HepG2 (cell line): ENCODE data around the gene DDX54. TPM values are rescaled to one million over a fixed set of nuclear protein-coding genes. Genes with fewer than 3 reads are reported as not detected.
A peak's percentile ranks its signal among the peaks of the same experiment; 100 is the strongest.

Experiments
- FOXK1 ChIP-seq: sonication (generic); formaldehyde crosslinking; IDR thresholded peaks from 2 replicates; pipeline ENCODE4 v1.4.0; 2020; ENCODE audit warnings: low read depth, missing genetic modification reagents, borderline replicate concordance
- FOXK2 ChIP-seq: fragments of 450-650 bp; IDR thresholded peaks from 2 replicates; pipeline ENCODE4 v1.6.1; 2016
- GLMP ChIP-seq: sonication (generic); formaldehyde crosslinking; IDR thresholded peaks from 2 replicates; pipeline ENCODE4 v1.9.0; 2021; ENCODE audit warnings: missing genetic modification reagents, mild to moderate bottlenecking, borderline replicate concordance
- IRX3 ChIP-seq: sonication (generic); formaldehyde crosslinking; IDR thresholded peaks from 2 replicates; pipeline ENCODE4 v1.8.1; 2023; ENCODE audit warnings: mild to moderate bottlenecking, low read depth, missing genetic modification reagents, borderline replicate concordance
- KLF6 ChIP-seq: IDR thresholded peaks from 2 replicates; pipeline ENCODE4 v1.8.0; 2016; ENCODE audit warnings: missing biosample characterization, missing genetic modification reagents
- MTF2 ChIP-seq: sonication (generic); formaldehyde crosslinking; IDR thresholded peaks from 2 replicates; pipeline ENCODE4 v1.5.0; 2020; ENCODE audit warnings: missing genetic modification reagents, borderline replicate concordance
- NR3C1 ChIP-seq: sonication (generic); formaldehyde crosslinking; IDR thresholded peaks from 2 replicates; pipeline ENCODE4 v1.4.0; 2020; ENCODE audit warnings: missing genetic modification reagents
- PBX2 ChIP-seq: IDR thresholded peaks from 2 replicates; pipeline ENCODE4 v1.6.1; 2016; ENCODE audit warnings: control low read depth
- RERE ChIP-seq: IDR thresholded peaks from 2 replicates; pipeline ENCODE4 v1.6.1; 2016; ENCODE audit warnings: low read depth, missing genetic modification reagents, missing compliant biosample characterization
- RNF2 ChIP-seq: fragments of 450-650 bp; conservative IDR thresholded peaks from 2 replicates; pipeline ENCODE4 v1.6.1; 2016; ENCODE audit warnings: low read depth
- SIN3B ChIP-seq: fragments of 150-350 bp; IDR thresholded peaks from 2 replicates; pipeline ENCODE4 v1.6.1; 2014; ENCODE audit warnings: low read length
- SNAPC2 ChIP-seq: sonication (generic); formaldehyde crosslinking; IDR thresholded peaks from 2 replicates; pipeline ENCODE4 v1.8.1; 2022; ENCODE audit warnings: mild to moderate bottlenecking, missing genetic modification reagents
- SNRNP70 ChIP-seq: fragments of 200-400 bp; formaldehyde crosslinking; IDR thresholded peaks from 2 replicates; pipeline ENCODE4 v1.6.1; 2017; ENCODE audit warnings: mild to moderate bottlenecking, low read depth, low read length, moderate library complexity
- ZBTB7A ChIP-seq: sonication (generic); formaldehyde crosslinking; IDR thresholded peaks from 2 replicates; pipeline ENCODE4 v1.8.0; 2022; ENCODE audit warnings: mild to moderate bottlenecking, missing genetic modification reagents
- ZC3H4 ChIP-seq: sonication (generic); formaldehyde crosslinking; IDR thresholded peaks from 2 replicates; pipeline ENCODE4 v1.4.0; 2020; ENCODE audit warnings: missing genetic modification reagents, borderline replicate concordance
- ZNF230 ChIP-seq: sonication (generic); formaldehyde crosslinking; IDR thresholded peaks from 2 replicates; pipeline ENCODE4 v1.4.0; 2020; ENCODE audit warnings: mild to moderate bottlenecking, missing genetic modification reagents
- ZNF256 ChIP-seq: sonication (generic); formaldehyde crosslinking; conservative IDR thresholded peaks from 2 replicates; pipeline ENCODE4 v1.4.0; 2020; ENCODE audit warnings: missing genetic modification reagents
- ZNF326 ChIP-seq: sonication (generic); formaldehyde crosslinking; IDR thresholded peaks from 2 replicates; pipeline ENCODE4 v1.4.0; 2020; ENCODE audit warnings: missing genetic modification reagents, borderline replicate concordance
- ZNF337 ChIP-seq: sonication (generic); formaldehyde crosslinking; IDR thresholded peaks from 2 replicates; pipeline ENCODE4 v1.5.1; 2020; ENCODE audit warnings: missing genetic modification reagents, low read depth, mild to moderate bottlenecking, borderline replicate concordance
- ZNF746 ChIP-seq: sonication (generic); formaldehyde crosslinking; IDR thresholded peaks from 2 replicates; pipeline ENCODE4 v1.8.0; 2022; ENCODE audit warnings: mild to moderate bottlenecking, missing genetic modification reagents
- ZNF772 ChIP-seq: sonication (generic); formaldehyde crosslinking; IDR thresholded peaks from 2 replicates; pipeline ENCODE4 v1.5.0; 2020; ENCODE audit warnings: mild to moderate bottlenecking, missing genetic modification reagents
- ZNF850 ChIP-seq: sonication (generic); formaldehyde crosslinking; conservative IDR thresholded peaks from 2 replicates; pipeline ENCODE4 v1.9.0; 2021; ENCODE audit warnings: mild to moderate bottlenecking, missing genetic modification reagents
- polyA plus RNA-seq, 8 experiments: library from polyadenylated mRNA; depleted of rRNA in 3 of 8; stranded (reverse) in 7 of 8; unstranded in 1 of 8; fragments of >200 nt; fragmentation: Illumina TruSeq in 4 of 8; extraction: Trizol in 4 of 8; gene quantifications; 2 replicates each; pipeline versions ENCODE4 v1.2.1 to v1.2.3, GENCODE V29; 2011 to 2016; ENCODE audit warnings: low read depth in 4 of 8, missing spikeins in 1 of 8, mixed read lengths in 1 of 8; ENCODE audit not compliant: insufficient read depth in 1 of 8
- total RNA-seq, 5 experiments: library from RNA; depleted of rRNA; stranded (reverse); fragments of >200 nt; fragmentation: Illumina TruSeq; extraction: Trizol; gene quantifications; 2 replicates each; pipeline ENCODE4 v1.2.3, GENCODE V29; 2016; ENCODE audit warnings: low read depth in 1 of 5
- TF ChIP-seq, protein P1 (sequence below): IDR thresholded peaks from 2 replicates; pipeline ENCODE4 v1.6.1; 2016; ENCODE audit warnings: low read depth, borderline replicate concordance

Gene DDX54
- total and polyA plus RNA-seq, 2 of the 13 experiments (the other 11 are each of a cell fraction or from before 2014, with no cell fraction given): 59.7 to 61.1 TPM

GRCh38 chr12:113152835-113153814, 32.2 kb downstream of the DDX54 start (continued):
- no peak for TF ChIP-seq ZNF256
- TF ChIP-seq ZNF230: no peak
- TF ChIP-seq ZNF326 (CRISPR knock-in tag): no peak
- TF ChIP-seq, protein P1, sequence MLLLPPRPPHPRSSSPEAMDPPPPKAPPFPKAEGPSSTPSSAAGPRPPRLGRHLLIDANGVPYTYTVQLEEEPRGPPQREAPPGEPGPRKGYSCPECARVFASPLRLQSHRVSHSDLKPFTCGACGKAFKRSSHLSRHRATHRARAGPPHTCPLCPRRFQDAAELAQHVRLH (CRISPR knock-in tag): no peak
- no peak for TF ChIP-seq ZNF746
- TF ChIP-seq ZNF850 (CRISPR knock-in tag): no peak
- no peak for TF ChIP-seq SNRNP70
- TF ChIP-seq RERE (CRISPR knock-in tag): no peak
- no peak for TF ChIP-seq NR3C1 (CRISPR knock-in tag)
- no peak for TF ChIP-seq PBX2 (CRISPR knock-in tag)
- TF ChIP-seq IRX3 (CRISPR knock-in tag): no peak
- no peak for TF ChIP-seq ZNF337 (CRISPR knock-in tag)
- no peak for TF ChIP-seq KLF6 (CRISPR knock-in tag)
- TF ChIP-seq ZC3H4 (CRISPR knock-in tag): no peak
- no peak for TF ChIP-seq SNAPC2 (CRISPR knock-in tag)
- peak; percentile 90; the same call in 1 of the 2 replicates for TF ChIP-seq MTF2 (CRISPR knock-in tag)
- TF ChIP-seq SIN3B: no peak
- no peak for TF ChIP-seq ZNF772 (CRISPR knock-in tag)
- TF ChIP-seq ZBTB7A: no peak
- no peak for TF ChIP-seq GLMP (CRISPR knock-in tag)
- no peak for TF ChIP-seq FOXK2
- peak; percentile 58; the same call in 1 of the 2 replicates for TF ChIP-seq RNF2
- TF ChIP-seq FOXK1 (CRISPR knock-in tag): no peak
